Measurements from ENCODE around the gene AMHR2.

- no peak for TF ChIP-seq CTCF (IDR thresholded peaks at IDR 0.05)
- TF ChIP-seq EZH2phosphoT487 (IDR thresholded peaks at IDR 0.05): no peak
- no peak for TF ChIP-seq EZH2 (IDR thresholded peaks at IDR 0.05)
Measured at GRCh38 chr12:53454707-53455106, 31.1 kb downstream of the AMHR2 start.

Data from neural progenitor cell (in vitro differentiated cells).